ENCODE results near the gene HACE1.

GRCh38 chr6:104768906-104769305 is 90.8 kb downstream of the HACE1 start:
- TF ChIP-seq CSRNP3 (CRISPR knock-in tag; IDR thresholded peaks at IDR 0.05) (no peak), GLIS3 (CRISPR knock-in tag; IDR thresholded peaks at IDR 0.05) (no peak), RARB (CRISPR knock-in tag; IDR thresholded peaks at IDR 0.05) (no peak), ARNTL (CRISPR knock-in tag; IDR thresholded peaks at IDR 0.05; ENCODE audit: borderline replicate concordance, low read depth) (no peak), BACH2 (CRISPR knock-in tag; IDR thresholded peaks at IDR 0.05; ENCODE audit: borderline replicate concordance) (no peak), ZNF70 (CRISPR knock-in tag; IDR thresholded peaks at IDR 0.05) (no peak), PATZ1 (CRISPR knock-in tag; IDR thresholded peaks at IDR 0.05; ENCODE audit: borderline replicate concordance) (no peak), TOX (CRISPR knock-in tag; IDR thresholded peaks at IDR 0.05; ENCODE audit: borderline replicate concordance) (no peak), PPARA (CRISPR knock-in tag; IDR thresholded peaks at IDR 0.05; ENCODE audit: borderline replicate concordance) (no peak), POU6F1 (CRISPR knock-in tag; IDR thresholded peaks at IDR 0.05; ENCODE audit: borderline replicate concordance, low read depth) (no peak)
- TF ChIP-seq, protein P1, sequence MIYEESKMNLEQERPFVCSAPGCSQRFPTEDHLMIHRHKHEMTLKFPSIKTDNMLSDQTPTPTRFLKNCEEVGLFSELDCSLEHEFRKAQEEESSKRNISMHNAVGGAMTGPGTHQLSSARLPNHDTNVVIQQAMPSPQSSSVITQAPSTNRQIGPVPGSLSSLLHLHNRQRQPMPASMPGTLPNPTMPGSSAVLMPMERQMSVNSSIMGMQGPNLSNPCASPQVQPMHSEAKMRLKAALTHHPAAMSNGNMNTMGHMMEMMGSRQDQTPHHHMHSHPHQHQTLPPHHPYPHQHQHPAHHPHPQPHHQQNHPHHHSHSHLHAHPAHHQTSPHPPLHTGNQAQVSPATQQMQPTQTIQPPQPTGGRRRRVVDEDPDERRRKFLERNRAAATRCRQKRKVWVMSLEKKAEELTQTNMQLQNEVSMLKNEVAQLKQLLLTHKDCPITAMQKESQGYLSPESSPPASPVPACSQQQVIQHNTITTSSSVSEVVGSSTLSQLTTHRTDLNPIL (CRISPR knock-in tag; IDR thresholded peaks at IDR 0.05; ENCODE audit: low read depth), result no peak
- TF ChIP-seq, protein P2, sequence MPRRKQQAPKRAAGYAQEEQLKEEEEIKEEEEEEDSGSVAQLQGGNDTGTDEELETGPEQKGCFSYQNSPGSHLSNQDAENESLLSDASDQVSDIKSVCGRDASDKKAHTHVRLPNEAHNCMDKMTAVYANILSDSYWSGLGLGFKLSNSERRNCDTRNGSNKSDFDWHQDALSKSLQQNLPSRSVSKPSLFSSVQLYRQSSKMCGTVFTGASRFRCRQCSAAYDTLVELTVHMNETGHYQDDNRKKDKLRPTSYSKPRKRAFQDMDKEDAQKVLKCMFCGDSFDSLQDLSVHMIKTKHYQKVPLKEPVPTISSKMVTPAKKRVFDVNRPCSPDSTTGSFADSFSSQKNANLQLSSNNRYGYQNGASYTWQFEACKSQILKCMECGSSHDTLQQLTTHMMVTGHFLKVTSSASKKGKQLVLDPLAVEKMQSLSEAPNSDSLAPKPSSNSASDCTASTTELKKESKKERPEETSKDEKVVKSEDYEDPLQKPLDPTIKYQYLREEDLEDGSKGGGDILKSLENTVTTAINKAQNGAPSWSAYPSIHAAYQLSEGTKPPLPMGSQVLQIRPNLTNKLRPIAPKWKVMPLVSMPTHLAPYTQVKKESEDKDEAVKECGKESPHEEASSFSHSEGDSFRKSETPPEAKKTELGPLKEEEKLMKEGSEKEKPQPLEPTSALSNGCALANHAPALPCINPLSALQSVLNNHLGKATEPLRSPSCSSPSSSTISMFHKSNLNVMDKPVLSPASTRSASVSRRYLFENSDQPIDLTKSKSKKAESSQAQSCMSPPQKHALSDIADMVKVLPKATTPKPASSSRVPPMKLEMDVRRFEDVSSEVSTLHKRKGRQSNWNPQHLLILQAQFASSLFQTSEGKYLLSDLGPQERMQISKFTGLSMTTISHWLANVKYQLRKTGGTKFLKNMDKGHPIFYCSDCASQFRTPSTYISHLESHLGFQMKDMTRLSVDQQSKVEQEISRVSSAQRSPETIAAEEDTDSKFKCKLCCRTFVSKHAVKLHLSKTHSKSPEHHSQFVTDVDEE (CRISPR knock-in tag; IDR thresholded peaks at IDR 0.05), result no peak

Data from SK-N-SH treated with all-trans-retinoic acid at 6 μM for 48 hours (cell line).